Kidney epithelial cell (primary cell): Measurements from ENCODE around the gene PPP1R1C. TPM values are rescaled to one million over a fixed set of nuclear protein-coding genes. Genes with fewer than 3 reads are reported as not detected.

Experiments
- DNase-seq: peaks from one replicate; pipeline ENCODE4 v3.0.0-alpha.2; 2010; ENCODE audit warnings: low read depth
- H3K27me3 ChIP-seq: 2 replicates; pipeline ENCODE4 v1.6.0; 2011; ENCODE audit warnings: low read length; ENCODE audit not compliant: control insufficient read depth, insufficient read depth
- H3K36me3 ChIP-seq: 2 replicates; pipeline ENCODE4 v1.5.1; 2011; ENCODE audit warnings: low read length; ENCODE audit not compliant: control insufficient read depth, insufficient read depth
- H3K4me3 ChIP-seq: 2 replicates; pipeline ENCODE4 v1.5.1; 2011; ENCODE audit warnings: low read depth, mild to moderate bottlenecking, control low read depth, low read length
- total RNA-seq: library from RNA; depleted of rRNA; stranded (reverse); fragments of >200 nt; gene quantifications from 2 replicates; pipeline ENCODE4 v1.2.3, GENCODE V29; 2015
- TF ChIP-seq, protein P1 (sequence below): IDR thresholded peaks from 2 replicates; pipeline ENCODE4 v1.5.1; 2011; ENCODE audit warnings: mild to moderate bottlenecking, moderate library complexity, low read length, control low read depth, inconsistent platforms; ENCODE audit not compliant: insufficient read depth, poor library complexity, severe bottlenecking

Gene PPP1R1C
- total RNA-seq, 1 donor from 2014 or later = 2.1 TPM

DNA sequence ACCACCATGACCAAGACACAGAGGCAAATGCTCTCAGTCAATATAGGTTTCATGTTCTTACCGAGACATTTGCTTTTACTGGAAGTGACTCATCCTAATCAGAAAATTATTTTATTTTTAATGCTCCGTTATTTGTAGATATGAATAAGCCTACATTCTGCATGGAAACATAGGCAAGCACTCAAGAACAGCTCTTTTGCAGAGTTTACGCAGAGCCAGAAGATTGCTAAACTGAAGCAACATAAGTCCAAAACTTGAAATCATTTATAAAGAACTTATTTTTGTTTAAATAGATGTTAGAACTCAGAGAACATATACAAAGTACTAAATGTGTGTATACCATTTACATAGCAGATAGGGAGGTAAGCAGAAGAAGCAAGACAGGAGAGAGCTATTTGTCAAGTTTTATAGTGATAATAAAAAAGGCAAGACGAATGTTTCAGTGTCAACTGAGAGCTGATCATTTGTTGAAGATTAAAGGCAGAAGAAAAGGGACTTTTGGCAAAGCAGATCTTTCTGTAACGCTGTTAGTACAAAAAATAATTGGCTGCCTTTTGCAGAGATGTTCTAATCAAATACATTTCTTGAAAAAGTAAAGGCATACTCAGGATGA lies 12.4 kb upstream of the PPP1R1C start:
- Histone ChIP-seq H3K27me3 (no peaks in the 10 kb centered on the region), H3K4me3 (no peak overlapping the region), H3K36me3 (no peaks in the 10 kb centered on the region)
- no peak for DNase-seq
- TF ChIP-seq, protein P1, sequence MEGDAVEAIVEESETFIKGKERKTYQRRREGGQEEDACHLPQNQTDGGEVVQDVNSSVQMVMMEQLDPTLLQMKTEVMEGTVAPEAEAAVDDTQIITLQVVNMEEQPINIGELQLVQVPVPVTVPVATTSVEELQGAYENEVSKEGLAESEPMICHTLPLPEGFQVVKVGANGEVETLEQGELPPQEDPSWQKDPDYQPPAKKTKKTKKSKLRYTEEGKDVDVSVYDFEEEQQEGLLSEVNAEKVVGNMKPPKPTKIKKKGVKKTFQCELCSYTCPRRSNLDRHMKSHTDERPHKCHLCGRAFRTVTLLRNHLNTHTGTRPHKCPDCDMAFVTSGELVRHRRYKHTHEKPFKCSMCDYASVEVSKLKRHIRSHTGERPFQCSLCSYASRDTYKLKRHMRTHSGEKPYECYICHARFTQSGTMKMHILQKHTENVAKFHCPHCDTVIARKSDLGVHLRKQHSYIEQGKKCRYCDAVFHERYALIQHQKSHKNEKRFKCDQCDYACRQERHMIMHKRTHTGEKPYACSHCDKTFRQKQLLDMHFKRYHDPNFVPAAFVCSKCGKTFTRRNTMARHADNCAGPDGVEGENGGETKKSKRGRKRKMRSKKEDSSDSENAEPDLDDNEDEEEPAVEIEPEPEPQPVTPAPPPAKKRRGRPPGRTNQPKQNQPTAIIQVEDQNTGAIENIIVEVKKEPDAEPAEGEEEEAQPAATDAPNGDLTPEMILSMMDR = no peak

DNA sequence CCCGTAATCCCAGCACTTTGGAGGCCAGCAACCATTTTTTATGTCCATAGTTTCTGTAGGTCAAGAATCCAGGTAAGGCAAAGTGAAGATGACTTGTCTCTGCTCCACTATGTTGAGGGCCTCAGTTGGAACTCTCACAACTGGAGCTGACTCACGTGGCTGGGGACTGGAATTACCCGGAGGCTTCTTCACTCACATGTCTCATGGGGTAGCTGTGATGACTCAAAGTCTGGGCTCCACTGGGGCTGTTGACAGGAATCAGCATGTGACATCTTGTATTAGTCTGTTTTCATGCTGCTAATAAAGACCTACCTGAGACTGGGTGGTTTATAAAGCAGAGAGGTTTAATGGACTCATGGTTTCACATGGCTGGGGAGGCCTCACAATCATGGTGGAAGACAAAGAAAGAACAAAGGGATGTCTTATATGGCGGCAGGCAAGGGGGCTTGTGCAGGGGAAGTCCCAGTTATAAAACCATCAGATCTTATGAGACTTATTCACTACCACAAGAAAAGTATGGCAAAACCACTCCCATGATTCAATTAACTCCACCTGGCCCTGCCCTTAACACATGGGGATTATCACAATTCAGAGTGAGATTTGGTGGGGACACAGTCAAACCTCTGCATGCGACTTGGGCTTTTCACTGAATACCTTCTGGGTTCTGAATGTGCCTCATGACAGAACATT lies 7.8 kb upstream of the PPP1R1C start:
- TF ChIP-seq, protein P1 = no peak
- Histone ChIP-seq H3K36me3 (no peaks in the 10 kb centered on the region), H3K27me3 (no peaks in the 10 kb centered on the region), H3K4me3 (no peak overlapping the region)
- DNase-seq = peak; percentile 23

DNA sequence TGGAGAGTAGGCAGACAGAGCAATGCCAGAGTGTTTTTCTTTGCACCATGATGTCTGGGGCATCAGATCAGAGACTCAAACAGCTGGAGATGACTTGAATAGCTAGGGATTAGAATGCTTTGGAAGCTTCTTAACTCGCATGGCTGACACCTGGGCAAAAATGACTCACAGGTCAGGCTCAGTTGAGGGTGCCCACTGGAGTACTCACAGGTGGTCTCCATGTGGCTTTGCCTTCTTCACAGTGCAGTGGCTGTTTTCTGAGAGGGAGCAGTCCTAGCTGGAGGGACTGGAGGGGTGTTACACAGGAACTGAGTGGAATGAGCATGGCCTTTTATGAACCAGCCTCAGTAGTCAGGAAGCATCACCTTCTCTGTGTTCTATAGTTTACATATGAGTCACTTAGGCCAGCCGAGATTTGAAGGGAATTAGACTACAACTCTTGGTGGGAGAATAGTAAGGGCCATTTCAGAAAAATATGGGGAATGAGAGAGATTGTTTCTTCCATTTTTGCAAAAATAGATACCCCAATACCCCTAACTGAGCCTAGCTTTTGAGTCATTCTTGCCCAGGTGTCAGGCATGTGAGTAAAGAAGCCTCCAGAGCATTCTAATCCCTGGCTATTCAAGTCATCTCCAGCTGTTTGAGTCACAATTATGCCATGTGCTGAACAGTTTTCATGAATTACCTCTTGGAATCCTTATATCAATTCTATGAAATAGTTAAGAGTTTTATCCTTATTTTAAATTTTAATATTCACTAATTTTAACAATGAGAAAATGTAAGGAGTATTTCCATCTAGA lies 7.1 kb upstream of the PPP1R1C start:
- DNase-seq = no peak

DNA sequence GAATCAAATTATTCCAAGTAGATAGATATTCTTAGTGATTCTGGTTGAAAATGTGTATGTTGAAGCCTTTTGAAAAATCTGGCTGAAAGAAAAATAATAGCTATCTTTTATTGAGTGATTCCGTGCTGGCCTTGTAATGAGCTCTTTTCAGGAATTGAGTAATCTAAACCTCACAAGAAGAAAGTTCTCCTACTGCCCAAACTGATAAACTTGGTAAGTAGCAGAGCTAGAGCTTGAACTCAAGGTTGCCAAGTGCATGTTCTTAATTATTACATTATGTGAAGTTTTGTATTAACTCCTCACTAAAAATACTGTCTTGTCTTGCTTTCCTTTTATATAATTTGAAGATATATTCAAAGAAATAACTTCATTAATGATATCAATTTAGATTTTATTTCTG lies 1.6 kb upstream of the PPP1R1C start:
- no peaks in the 10 kb centered on the region for H3K36me3 ChIP-seq

More for the DNA sequence above, 7.1 kb upstream of the PPP1R1C start:
- Histone ChIP-seq H3K27me3 (no peaks in the 10 kb centered on the region), H3K36me3 (no peaks in the 10 kb centered on the region), H3K4me3 (no peak overlapping the region)
- TF ChIP-seq, protein P1 = no peak

DNA sequence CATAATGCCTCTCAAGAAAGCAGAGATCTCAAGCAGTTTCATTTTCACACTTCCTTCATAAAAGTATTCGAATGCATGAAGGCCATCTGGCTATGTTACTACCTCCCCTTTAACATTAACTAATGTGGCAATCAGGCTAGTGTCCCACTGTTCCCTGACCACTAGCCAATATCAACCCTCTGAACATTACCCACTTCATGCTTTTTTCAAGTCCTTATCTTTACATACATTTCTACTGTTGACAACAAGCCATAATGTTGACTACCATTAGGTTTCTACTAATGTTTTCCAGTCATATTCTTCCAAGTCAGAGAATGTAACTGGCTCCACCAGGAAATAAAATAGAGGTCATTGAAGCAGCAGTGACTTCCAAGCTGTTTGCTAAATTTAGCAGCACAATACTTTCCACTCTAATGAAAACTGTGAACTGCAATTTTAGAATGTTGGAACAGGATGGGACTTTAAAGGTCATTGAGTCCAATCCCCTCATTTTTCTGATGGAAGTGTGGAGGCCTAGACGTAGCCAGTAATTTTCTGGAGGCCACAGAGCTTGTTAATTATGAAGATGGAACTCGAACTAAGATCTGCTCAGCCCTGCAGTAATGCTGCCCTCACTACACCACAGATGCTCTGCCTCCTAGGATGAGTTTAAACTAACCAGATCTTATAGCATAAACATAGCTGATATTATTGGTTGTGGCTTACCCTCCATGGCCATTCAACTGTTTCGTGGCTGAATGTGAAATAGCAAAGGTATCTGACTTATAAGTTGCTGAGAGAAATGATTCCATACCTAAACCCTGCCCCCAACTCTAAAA lies 630 bp upstream of the PPP1R1C start:
- TF ChIP-seq, protein P1 = no peak
- no peaks in the 10 kb centered on the region for H3K27me3 ChIP-seq
- no peak overlapping the region for H3K4me3 ChIP-seq
- no peaks in the 10 kb centered on the region for H3K36me3 ChIP-seq
- DNase-seq = no peak

More for the DNA sequence above, 1.6 kb upstream of the PPP1R1C start:
- H3K4me3 ChIP-seq = no peak overlapping the region
- DNase-seq = no peak
- TF ChIP-seq, protein P1 = no peak
- H3K27me3 ChIP-seq = no peaks in the 10 kb centered on the region
